ENCODE results near the gene NLRC5.

The NLRC5 gene

DNA sequence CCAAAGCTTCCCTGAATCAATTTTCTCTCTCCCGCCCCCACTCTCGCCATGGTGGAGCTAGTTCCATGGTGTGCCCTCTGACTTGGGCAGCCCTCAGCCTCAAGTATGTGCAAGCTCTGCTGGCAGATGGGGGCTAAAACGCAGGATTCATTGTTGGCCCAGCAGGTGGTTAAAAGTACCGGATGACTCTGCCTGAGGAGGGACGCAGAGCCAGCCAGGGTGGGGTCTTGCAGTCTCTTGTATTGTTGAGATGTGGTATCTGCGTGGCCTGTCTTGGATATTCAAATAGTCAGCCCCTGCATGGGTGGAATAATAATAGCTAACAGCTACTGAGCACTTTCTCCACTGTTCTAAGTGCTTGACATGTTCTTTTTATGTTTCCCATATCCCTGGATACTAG is 66.3 kb downstream of the NLRC5 start:
- Histone ChIP-seq H3K9me2 (replicated peaks; ENCODE audit: insufficient read depth, low read length) (no peaks in the 10 kb centered on the region), H3F3A (ENCODE audit: insufficient read depth) (no peaks in the 10 kb centered on the region), H4K20me1 (ENCODE audit: low read depth, low read length) (no peaks in the 10 kb centered on the region), H3K9me3 (ENCODE audit: insufficient read depth, low read length) (no peaks in the 10 kb centered on the region), H3K27me3 (ENCODE audit: low read length) (no peaks in the 10 kb centered on the region), H3K36me3 (ENCODE audit: low read length) (no peaks in the 10 kb centered on the region), H3K79me2 (ENCODE audit: insufficient read depth, low read length) (no peaks in the 10 kb centered on the region), H3K4me3 (ENCODE audit: insufficient read depth, low read length, poor library complexity, severe bottlenecking) (no peak overlapping the region), H3K27ac (ENCODE audit: low read depth, low read length) (no peak overlapping the region), H3K4me2 (ENCODE audit: low read depth, low read length, poor library complexity, severe bottlenecking) (no peak overlapping the region), H3K9ac (ENCODE audit: low read length) (no peak overlapping the region), H2AFZ (ENCODE audit: low read depth, low read length, severe bottlenecking) (no peak overlapping the region)
- TF ChIP-seq, protein P1, sequence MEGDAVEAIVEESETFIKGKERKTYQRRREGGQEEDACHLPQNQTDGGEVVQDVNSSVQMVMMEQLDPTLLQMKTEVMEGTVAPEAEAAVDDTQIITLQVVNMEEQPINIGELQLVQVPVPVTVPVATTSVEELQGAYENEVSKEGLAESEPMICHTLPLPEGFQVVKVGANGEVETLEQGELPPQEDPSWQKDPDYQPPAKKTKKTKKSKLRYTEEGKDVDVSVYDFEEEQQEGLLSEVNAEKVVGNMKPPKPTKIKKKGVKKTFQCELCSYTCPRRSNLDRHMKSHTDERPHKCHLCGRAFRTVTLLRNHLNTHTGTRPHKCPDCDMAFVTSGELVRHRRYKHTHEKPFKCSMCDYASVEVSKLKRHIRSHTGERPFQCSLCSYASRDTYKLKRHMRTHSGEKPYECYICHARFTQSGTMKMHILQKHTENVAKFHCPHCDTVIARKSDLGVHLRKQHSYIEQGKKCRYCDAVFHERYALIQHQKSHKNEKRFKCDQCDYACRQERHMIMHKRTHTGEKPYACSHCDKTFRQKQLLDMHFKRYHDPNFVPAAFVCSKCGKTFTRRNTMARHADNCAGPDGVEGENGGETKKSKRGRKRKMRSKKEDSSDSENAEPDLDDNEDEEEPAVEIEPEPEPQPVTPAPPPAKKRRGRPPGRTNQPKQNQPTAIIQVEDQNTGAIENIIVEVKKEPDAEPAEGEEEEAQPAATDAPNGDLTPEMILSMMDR (IDR thresholded peaks at IDR 0.05; ENCODE audit: insufficient read depth, low read length, poor library complexity, severe bottlenecking), result no peak
- no peak for TF ChIP-seq EZH2phosphoT487 (conservative IDR thresholded peaks at IDR 0.05; ENCODE audit: low read length)

DNA sequence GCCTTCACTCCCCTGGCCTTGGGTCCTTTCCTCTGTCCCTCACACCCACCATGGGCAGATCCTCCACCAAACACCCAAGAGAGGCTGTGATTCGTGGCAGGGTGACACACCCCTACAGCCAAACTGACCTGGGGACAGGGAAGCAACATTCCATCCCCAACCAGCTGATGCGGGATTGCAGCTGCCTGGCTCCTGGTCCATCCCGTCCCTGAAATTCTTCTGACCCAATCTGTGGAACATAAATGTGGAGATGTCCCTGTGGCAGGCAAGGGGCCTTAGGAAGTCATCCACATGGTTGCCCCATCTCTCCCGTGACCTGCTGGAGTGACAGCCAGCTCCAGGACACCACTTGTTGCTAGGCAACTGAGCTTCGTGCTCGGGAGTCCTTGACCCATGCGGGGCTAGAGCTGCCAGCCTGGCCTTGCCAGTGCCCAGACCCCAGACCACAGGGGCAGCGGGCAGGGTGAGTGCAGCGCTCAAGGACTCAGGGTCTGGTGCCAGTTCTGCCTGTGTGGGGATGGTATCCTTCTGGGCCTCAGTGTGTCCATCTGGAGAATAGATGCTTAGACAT is 69.0 kb downstream of the NLRC5 start:
- H3K79me2 ChIP-seq (ENCODE audit: insufficient read depth, low read length), result no peaks in the 10 kb centered on the region
- no peak overlapping the region for H3K4me3 ChIP-seq (ENCODE audit: insufficient read depth, low read length, poor library complexity, severe bottlenecking)
- H2AFZ ChIP-seq (ENCODE audit: low read depth, low read length, severe bottlenecking), result no peak overlapping the region
- no peaks in the 10 kb centered on the region for H3K36me3 ChIP-seq (ENCODE audit: low read length)
- H3K27me3 ChIP-seq (ENCODE audit: low read length), result no peaks in the 10 kb centered on the region
- no peaks in the 10 kb centered on the region for H3K9me2 ChIP-seq (replicated peaks; ENCODE audit: insufficient read depth, low read length)
- no peak overlapping the region for H3K9ac ChIP-seq (ENCODE audit: low read length)
- no peaks in the 10 kb centered on the region for H3F3A ChIP-seq (ENCODE audit: insufficient read depth)
- TF ChIP-seq, protein P1 (IDR thresholded peaks at IDR 0.05; ENCODE audit: insufficient read depth, low read length, poor library complexity, severe bottlenecking), result no peak
- TF ChIP-seq EZH2phosphoT487 (conservative IDR thresholded peaks at IDR 0.05; ENCODE audit: low read length), result no peak
- no peaks in the 10 kb centered on the region for H3K9me3 ChIP-seq (ENCODE audit: insufficient read depth, low read length)
- H3K27ac ChIP-seq (ENCODE audit: low read depth, low read length), result no peak overlapping the region
- no peak overlapping the region for H3K4me2 ChIP-seq (ENCODE audit: low read depth, low read length, poor library complexity, severe bottlenecking)
- H4K20me1 ChIP-seq (ENCODE audit: low read depth, low read length), result no peaks in the 10 kb centered on the region

DNA sequence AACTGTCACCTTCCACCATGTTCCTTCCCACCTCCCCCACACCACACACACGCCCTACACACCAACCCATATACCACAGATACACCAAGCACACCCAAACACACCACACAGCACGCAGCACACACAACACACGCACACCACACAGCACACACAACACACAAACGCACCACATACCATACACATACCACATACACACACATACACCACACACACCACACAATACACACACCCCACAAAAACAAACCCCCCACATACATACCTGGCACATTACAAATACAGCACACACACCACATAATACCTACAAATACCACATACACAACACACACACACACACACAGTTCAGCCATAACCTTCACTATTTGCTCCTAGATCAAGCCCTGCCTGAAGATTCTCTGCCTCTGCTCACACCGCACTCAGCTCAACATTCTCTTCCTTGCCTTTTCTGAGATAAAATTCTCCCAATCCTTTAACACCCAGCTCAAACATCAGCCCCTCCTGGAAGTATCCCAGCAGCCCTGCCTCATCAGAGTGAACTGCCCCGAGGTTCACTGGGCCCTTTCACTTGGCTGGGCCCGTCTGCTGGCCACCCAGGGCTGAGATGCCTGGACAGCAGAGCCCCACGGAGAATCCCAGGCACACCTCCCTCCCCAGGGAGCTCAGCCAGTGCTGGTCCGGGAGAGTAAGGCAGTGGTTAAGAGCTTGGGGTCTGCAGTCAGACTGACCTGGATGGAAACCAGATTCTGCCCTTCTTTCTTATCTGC is 71.1 kb downstream of the NLRC5 start:
- H2AFZ ChIP-seq (ENCODE audit: low read depth, low read length, severe bottlenecking), result no peak overlapping the region

More for the DNA sequence above, 71.1 kb downstream of the NLRC5 start:
- Histone ChIP-seq H3K4me3 (ENCODE audit: insufficient read depth, low read length, poor library complexity, severe bottlenecking) (no peak overlapping the region), H3K9me2 (replicated peaks; ENCODE audit: insufficient read depth, low read length) (no peaks in the 10 kb centered on the region), H3K4me2 (ENCODE audit: low read depth, low read length, poor library complexity, severe bottlenecking) (no peak overlapping the region), H3K79me2 (ENCODE audit: insufficient read depth, low read length) (no peaks in the 10 kb centered on the region), H3K27me3 (ENCODE audit: low read length) (no peaks in the 10 kb centered on the region), H3K36me3 (ENCODE audit: low read length) (no peaks in the 10 kb centered on the region), H4K20me1 (ENCODE audit: low read depth, low read length) (no peaks in the 10 kb centered on the region), H3K9ac (ENCODE audit: low read length) (no peak overlapping the region), H3K27ac (ENCODE audit: low read depth, low read length) (no peak overlapping the region), H3F3A (ENCODE audit: insufficient read depth) (no peaks in the 10 kb centered on the region), H3K9me3 (ENCODE audit: insufficient read depth, low read length) (no peaks in the 10 kb centered on the region)
- TF ChIP-seq EZH2phosphoT487 (conservative IDR thresholded peaks at IDR 0.05; ENCODE audit: low read length), result no peak
- TF ChIP-seq, protein P1 (IDR thresholded peaks at IDR 0.05; ENCODE audit: insufficient read depth, low read length, poor library complexity, severe bottlenecking), result no peak
